Measurements from ENCODE around the gene UQCC2.

Gene UQCC2

GRCh38 chr6:33693186-33694105, 18.1 kb downstream of the UQCC2 start:
- TF ChIP-seq ZNF8 (CRISPR knock-in tag; IDR thresholded peaks at IDR 0.05) (no peak), PATZ1 (CRISPR knock-in tag; IDR thresholded peaks at IDR 0.05; ENCODE audit: borderline replicate concordance) (no peak), OSR1 (CRISPR knock-in tag; IDR thresholded peaks at IDR 0.05) (no peak), ZNF70 (CRISPR knock-in tag; IDR thresholded peaks at IDR 0.05) (no peak), ZC3H10 (CRISPR knock-in tag; IDR thresholded peaks at IDR 0.05) (no peak), CSDC2 (CRISPR knock-in tag; IDR thresholded peaks at IDR 0.05) (no peak), POU6F1 (CRISPR knock-in tag; IDR thresholded peaks at IDR 0.05; ENCODE audit: borderline replicate concordance, low read depth) (no peak), GLIS3 (CRISPR knock-in tag; IDR thresholded peaks at IDR 0.05) (no peak), RARB (CRISPR knock-in tag; IDR thresholded peaks at IDR 0.05) (no peak), ARNTL (CRISPR knock-in tag; IDR thresholded peaks at IDR 0.05; ENCODE audit: borderline replicate concordance, low read depth) (no peak), ISL1 (CRISPR knock-in tag; IDR thresholded peaks at IDR 0.05) (no peak)
- ATAC-seq, result no peak

GRCh38 chr6:33692760-33693158, 18.7 kb downstream of the UQCC2 start:
- TF ChIP-seq RARB (CRISPR knock-in tag; IDR thresholded peaks at IDR 0.05), result no peak
- no peak for ATAC-seq

- TF ChIP-seq POU6F1 (CRISPR knock-in tag; IDR thresholded peaks at IDR 0.05; ENCODE audit: borderline replicate concordance, low read depth) (no peak), ESRRG (CRISPR knock-in tag; IDR thresholded peaks at IDR 0.05) (no peak), BACH2 (CRISPR knock-in tag; IDR thresholded peaks at IDR 0.05; ENCODE audit: borderline replicate concordance) (no peak)
- ATAC-seq, result no peak; the same call in 2 of the 3 replicates
These were observed 19.3 kb downstream of the UQCC2 start for GRCh38 chr6:33692078-33692759.

- TF ChIP-seq SNAI2 (CRISPR knock-in tag; IDR thresholded peaks at IDR 0.05) (no peak), CSDC2 (CRISPR knock-in tag; IDR thresholded peaks at IDR 0.05) (no peak), ZNF565 (CRISPR knock-in tag; conservative IDR thresholded peaks at IDR 0.05; ENCODE audit: low read depth) (no peak), TOX (CRISPR knock-in tag; IDR thresholded peaks at IDR 0.05; ENCODE audit: borderline replicate concordance) (no peak), CSRNP3 (CRISPR knock-in tag; IDR thresholded peaks at IDR 0.05) (no peak), ZNF8 (CRISPR knock-in tag; IDR thresholded peaks at IDR 0.05) (no peak), ISL1 (CRISPR knock-in tag; IDR thresholded peaks at IDR 0.05) (no peak), CREB5 (CRISPR knock-in tag; IDR thresholded peaks at IDR 0.05; ENCODE audit: low read depth) (no peak), ZC3H10 (CRISPR knock-in tag; IDR thresholded peaks at IDR 0.05) (no peak), PATZ1 (CRISPR knock-in tag; IDR thresholded peaks at IDR 0.05; ENCODE audit: borderline replicate concordance) (no peak), PPARA (CRISPR knock-in tag; IDR thresholded peaks at IDR 0.05; ENCODE audit: borderline replicate concordance) (no peak), ZFP3 (CRISPR knock-in tag; IDR thresholded peaks at IDR 0.05) (no peak), TCF4 (CRISPR knock-in tag; IDR thresholded peaks at IDR 0.05; ENCODE audit: borderline replicate concordance) (no peak), RARB (CRISPR knock-in tag; IDR thresholded peaks at IDR 0.05) (no peak)
- ATAC-seq, result no peak
These were observed 19.9 kb downstream of the UQCC2 start for GRCh38 chr6:33691456-33692077.
